ENCODE data around the gene D2HGDH.

DNA sequence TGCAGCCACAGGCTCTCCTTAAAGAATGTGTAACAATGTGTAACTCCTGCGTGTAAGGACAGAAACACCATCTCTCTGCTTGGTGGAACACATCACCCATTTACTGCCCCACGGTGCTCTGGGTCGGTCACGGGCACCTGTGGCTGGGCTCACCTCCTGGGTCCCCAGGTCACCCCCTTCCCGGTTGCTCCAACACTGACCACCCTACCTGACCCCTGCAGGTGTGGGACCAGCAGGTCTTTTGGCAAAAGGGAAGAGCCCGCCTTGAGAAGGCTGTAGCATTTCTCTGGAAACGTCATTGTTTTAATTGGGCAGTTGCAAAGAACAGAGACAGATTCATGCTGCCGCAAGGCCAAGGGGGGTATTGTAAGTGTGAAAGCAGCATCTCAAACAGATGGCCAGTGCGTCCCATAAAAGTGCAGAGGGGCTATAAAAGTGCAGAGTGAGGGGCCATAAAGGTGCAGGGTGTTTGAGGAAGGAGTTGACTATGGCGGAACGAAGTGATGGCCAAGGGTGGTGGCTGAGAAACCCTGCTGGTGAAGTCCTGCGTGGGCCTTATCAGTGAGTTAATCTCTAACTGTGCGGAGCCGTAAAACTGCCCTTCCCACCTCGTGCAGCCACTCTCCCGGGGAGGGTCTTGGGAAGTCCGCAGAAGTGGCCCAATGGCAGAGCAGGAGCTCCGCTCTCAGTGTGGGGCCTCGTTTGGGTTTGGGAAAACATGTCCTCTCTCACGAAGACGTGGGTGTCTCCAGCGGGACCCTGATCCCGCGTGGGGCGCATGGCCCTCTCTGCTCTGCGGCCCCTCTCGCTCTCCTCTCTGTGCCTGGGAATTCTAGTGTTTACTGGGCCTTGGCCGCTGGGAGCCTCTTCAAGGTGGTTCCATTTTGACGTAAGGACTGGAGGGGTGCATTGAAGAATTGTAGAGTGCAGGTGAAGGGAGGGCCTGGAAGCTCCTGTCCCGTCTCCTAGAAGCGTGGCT lies 60.9 kb downstream of the D2HGDH start:
- TF ChIP-seq, protein P1, sequence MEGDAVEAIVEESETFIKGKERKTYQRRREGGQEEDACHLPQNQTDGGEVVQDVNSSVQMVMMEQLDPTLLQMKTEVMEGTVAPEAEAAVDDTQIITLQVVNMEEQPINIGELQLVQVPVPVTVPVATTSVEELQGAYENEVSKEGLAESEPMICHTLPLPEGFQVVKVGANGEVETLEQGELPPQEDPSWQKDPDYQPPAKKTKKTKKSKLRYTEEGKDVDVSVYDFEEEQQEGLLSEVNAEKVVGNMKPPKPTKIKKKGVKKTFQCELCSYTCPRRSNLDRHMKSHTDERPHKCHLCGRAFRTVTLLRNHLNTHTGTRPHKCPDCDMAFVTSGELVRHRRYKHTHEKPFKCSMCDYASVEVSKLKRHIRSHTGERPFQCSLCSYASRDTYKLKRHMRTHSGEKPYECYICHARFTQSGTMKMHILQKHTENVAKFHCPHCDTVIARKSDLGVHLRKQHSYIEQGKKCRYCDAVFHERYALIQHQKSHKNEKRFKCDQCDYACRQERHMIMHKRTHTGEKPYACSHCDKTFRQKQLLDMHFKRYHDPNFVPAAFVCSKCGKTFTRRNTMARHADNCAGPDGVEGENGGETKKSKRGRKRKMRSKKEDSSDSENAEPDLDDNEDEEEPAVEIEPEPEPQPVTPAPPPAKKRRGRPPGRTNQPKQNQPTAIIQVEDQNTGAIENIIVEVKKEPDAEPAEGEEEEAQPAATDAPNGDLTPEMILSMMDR (conservative IDR thresholded peaks at IDR 0.05) = no peak
- no peak for TF ChIP-seq EZH2 (IDR thresholded peaks at IDR 0.05; ENCODE audit: low read depth)
